Measurements from ENCODE around the gene GALNS.

DNA sequence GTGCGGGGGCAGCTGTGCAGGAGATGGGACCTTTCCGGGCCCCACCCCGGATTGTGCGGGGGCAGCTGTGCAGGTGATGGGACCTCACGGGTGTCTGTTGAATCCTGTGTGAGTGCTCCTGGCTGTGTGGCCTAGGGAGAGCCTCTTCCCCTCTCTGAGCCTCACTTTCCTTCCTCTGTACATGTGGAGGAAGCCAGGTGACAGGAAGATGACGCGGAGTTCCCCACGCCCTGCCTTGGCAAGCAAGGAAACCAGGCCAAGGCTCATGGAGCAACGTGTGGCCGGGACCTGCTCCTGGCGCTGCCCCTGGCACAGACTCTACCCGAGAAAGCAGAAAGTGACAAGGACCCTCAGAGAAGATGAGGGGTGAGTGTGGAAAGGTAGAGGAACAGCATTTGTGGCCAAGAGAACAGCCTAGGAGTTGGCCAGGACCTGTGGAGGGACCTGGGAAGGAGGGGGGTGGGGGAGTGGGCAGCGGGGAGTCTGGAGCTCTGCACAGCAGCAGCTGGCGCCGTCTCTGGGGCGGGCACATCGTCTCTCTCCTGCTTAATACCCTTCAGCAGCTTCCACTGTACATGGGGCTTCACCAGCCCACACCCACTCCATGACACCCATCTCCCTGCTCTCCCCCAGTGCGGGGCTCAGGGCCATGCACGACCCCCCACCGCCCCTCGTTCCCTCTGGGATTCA lies 48.1 kb upstream of the GALNS start:
- TF ChIP-seq CTCF (IDR thresholded peaks at IDR 0.05) (no peak), POLR2A (IDR thresholded peaks at IDR 0.05) (no peak)
